ENCODE measurements around the gene PECR.
"Not testable (repeated sequence)": the region's sequence is repeated elsewhere in the genome, so short reads cannot be mapped to it uniquely, and the experiment has no call there.

Gene PECR

DNA sequence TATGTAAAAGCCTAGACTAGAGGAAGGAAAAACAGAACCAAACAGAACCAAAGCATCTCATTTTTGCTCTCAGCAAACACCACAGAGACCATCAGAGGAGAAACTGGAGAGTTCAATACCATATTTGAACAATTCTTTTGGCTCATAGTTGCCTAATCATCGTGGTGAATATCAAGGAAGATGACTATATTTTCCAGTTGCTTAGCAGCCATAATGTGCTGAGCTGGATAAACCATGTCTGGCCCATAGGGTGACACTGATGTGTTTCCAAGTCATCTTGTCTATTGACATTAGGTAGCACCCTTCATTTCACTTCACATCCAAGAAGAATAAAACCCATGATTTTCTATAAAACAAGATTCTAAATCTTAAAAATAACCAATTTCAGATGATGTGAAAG, 21.6 kb upstream of the PECR start:
- no peak for DNase-seq

GRCh38 chr2:216101109-216101508, 19.5 kb upstream of the PECR start:
- DNase-seq = no peak

GRCh38 chr2:216098421-216099334, 17.1 kb upstream of the PECR start:
- DNase-seq = no peak

GRCh38 chr2:216094701-216095100, 13.1 kb upstream of the PECR start:
- DNase-seq = no peak

DNA sequence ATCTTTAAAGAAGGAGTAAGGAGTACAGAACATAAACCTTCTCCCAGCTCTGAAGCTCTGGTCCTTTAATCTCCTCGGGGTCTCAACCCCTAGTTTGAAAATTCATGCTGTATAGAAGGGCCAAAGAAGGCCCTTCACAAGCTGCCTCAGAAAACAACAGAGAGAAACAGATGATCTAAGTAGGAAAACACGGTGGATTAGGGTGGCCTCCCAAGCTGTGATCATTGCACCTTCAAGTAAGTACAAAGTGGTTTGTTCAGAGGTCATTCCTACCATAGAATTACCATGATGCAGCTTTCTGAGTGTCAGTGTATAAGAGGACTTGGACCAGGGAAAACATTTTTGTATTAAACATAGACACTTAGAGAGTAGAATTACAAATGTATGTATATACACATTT, 11.0 kb upstream of the PECR start:
- no peak for DNase-seq

- no peak for DNase-seq
These were observed 8.8 kb upstream of the PECR start for GRCh38 chr2:216090369-216090786.

DNA sequence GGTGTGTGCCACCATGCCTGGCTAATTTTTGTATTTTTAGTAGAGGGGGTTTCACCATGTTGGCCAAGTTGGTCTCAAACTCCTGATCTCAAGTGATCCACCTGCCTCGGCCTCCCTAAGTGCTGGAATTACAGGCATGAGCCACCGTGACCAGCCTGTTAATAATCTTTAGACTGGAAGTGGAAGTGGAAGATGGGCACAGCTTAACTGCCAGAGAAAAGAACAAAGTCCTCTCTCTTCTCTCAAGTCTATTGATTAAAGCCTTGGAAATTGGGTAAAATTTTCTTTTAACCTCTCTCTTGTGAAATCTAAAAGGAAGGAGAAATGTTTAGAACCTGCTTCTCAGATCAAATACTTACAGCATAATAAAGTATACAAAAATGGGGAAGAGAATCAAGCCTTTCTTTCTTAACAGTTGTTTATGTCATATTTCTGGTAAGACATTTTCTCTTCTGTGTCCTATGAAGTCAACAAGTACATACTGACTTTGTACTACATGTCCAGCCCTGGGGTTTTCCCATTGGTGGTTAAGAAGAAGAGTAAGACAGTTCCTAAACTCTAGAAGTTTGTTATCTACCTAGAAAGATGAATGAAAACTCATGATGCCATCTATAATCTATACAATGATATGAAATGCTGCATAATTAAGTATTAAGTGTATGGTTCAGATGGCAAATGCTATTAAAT, 4.7 kb upstream of the PECR start:
- peak; percentile 45 for DNase-seq

DNA sequence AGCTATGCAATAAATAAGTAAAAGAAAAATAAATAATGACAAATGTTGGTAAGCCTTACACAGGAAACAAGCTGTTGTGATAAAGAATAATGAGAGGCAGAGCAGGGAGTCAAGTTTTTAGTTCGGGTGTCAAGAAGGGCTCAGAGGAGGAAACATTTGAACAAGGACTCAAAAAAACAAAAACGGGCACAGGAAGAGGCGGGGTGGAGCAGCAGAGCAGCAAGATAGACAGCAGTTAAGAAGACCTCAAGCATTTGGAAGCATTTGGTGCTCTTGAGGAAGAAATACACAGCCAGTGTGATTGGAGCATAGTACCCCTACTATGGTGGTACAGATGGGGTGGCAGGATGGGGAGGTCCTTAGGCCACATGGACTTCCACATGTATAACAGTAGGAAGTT, 2.9 kb upstream of the PECR start:
- no peak for DNase-seq

DNA sequence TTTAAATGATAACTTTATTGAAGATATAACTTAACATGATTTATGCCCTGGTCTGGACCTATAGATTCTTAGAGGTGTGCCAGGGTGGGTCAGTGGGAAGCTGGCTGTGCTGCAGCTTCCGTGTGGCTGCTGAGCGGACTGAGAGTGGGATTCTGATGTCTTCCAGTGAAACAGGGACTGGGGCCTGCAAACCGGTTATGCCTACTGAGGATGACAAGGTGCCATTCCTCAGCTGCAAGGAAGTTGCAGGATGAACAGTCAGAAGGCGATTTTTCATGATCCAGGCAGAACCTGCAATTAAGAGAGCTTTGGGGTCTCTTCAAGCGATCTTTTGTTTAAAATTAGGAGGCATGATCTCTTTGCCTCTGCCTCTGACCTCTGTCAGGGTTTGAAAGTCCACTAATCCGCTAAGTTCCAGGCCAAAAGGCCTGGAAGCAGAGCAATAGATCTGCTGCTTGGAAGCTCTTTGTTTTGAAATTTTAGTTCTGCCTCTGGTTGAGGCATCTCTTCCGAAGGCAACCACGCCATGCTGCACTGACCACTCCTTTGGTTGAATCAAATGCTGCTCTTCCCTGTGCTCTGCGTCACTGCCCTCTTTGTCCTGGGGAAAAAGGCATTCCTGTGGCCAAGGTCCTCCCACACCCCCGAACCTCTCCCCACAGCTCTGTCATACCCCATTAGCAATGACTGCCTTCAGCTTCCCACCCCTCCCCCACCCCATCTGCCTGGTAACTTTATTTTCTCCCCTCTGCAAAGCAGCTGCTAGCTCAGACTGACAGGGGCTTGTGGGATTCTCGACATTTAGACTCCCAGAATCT, 2.1 kb upstream of the PECR start:
- DNase-seq = no peak

DNA sequence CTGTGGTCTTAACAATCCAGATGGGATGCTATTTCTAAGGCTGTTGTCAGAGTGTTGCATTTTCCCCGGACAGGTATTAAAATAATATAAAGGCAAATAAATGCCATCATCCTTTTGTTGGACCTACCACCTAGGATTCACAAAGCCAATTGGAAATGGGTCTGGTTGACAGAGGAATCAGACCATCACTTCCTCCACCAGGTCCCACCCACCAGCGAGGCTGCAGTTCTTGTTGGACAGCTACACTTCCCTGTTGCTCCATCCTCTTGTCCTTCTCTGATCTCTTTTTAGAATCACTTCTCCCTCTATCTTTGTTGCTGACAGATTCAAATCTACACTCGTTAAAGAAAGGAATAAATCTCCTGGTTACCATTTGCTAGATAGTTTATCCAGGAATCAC, 1.2 kb upstream of the PECR start:
- peak; percentile 60 for DNase-seq

- DNase-seq = no peak
These were observed 605 bp upstream of the PECR start for GRCh38 chr2:216082117-216082711.

DNA sequence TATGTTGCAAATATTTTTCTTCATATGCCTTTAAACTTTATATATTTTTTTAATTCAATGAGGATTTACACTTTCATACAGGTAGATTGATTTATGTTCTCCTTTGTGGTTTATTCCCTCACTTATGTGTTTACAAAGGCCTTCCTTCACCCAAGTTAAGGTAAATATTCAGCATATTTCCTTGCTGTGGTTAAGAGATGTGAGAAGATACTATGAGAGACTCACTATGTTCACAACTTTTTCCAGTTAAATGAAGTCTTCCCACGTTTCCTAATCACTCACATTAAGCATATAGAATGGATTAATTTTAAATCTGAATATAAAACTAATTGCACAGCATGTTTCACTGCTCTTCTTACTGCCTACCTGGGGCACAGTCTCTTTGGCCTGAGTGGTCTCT, 597 bp downstream of the PECR start:
- no peak for DNase-seq

GRCh38 chr2:216080048-216080447, 1.6 kb downstream of the PECR start:
- not testable (repeated sequence) for DNase-seq

- no peak for DNase-seq
These were observed 2.8 kb downstream of the PECR start for GRCh38 chr2:216078776-216079175.

- DNase-seq = no peak
These were observed 5.8 kb downstream of the PECR start for GRCh38 chr2:216075510-216076485.

GRCh38 chr2:216074794-216075193, 6.8 kb downstream of the PECR start:
- DNase-seq = no peak

- no peak for DNase-seq
These were observed 7.2 kb downstream of the PECR start for GRCh38 chr2:216074380-216074779.

DNA sequence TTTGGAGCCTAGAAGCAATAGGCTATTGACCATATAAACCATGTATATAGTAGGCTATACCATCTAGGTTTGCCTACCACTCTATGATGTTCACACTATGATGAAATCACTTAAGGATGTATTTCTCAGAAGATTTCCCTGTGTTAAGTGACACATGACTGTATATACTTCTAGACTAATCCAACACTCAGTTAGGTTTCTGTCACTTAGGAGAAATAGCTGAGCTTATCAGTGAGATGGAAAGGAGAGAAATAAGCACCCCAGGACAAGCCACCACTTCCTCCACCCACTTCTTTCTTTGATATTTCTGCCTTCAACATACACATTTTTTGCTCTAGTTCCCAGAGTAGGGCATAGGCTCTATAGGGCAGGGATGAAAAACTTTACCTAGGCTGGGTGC, 7.8 kb downstream of the PECR start:
- DNase-seq = no peak

- no peak for DNase-seq
These were observed 9.1 kb downstream of the PECR start for GRCh38 chr2:216072473-216072872.

- DNase-seq = no peak
These were observed 10.3 kb downstream of the PECR start for GRCh38 chr2:216071111-216071851.

DNA sequence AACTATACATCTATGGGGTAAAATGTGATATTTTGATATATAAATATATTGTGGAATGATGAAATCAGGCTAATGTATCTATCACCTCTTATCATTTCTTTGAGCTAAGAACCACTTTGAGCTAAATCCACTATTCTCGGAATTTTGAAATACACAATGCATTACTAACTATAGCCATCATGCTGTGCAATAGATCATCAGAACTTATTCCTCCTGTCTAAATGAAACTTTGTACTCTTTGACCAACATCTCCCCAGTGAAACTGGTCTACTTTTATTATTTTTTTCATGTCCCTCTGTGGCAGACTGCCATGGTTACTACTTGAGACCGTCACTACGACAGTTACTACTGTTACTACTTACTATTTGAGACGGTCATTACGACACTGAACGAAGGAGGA, 11.4 kb downstream of the PECR start:
- no peak for DNase-seq
